HFF-Myc (cell line): ENCODE measurements around the gene IRS2.
A peak's percentile ranks its signal among the peaks of the same experiment; 100 is the strongest.
"Not testable (repeated sequence)": the region's sequence is repeated elsewhere in the genome, so short reads cannot be mapped to it uniquely, and the experiment has no call there.

Experiments
- DNase-seq: peaks from one replicate; pipeline ENCODE4 v3.0.0-alpha.2; 2011; ENCODE audit warnings: low read depth; ENCODE audit errors: extremely low read depth
- H3K4me3 ChIP-seq: replicated peaks from 2 replicates; pipeline ENCODE4 v1.5.1; 2011; ENCODE audit warnings: low read depth, mild to moderate bottlenecking, control low read depth, low read length
- CTCF ChIP-seq: IDR thresholded peaks from 2 replicates; pipeline ENCODE4 v1.5.1; 2012; ENCODE audit warnings: mild to moderate bottlenecking, low read depth, low read length, control low read depth; ENCODE audit errors: missing control alignments

Gene IRS2, protein sequence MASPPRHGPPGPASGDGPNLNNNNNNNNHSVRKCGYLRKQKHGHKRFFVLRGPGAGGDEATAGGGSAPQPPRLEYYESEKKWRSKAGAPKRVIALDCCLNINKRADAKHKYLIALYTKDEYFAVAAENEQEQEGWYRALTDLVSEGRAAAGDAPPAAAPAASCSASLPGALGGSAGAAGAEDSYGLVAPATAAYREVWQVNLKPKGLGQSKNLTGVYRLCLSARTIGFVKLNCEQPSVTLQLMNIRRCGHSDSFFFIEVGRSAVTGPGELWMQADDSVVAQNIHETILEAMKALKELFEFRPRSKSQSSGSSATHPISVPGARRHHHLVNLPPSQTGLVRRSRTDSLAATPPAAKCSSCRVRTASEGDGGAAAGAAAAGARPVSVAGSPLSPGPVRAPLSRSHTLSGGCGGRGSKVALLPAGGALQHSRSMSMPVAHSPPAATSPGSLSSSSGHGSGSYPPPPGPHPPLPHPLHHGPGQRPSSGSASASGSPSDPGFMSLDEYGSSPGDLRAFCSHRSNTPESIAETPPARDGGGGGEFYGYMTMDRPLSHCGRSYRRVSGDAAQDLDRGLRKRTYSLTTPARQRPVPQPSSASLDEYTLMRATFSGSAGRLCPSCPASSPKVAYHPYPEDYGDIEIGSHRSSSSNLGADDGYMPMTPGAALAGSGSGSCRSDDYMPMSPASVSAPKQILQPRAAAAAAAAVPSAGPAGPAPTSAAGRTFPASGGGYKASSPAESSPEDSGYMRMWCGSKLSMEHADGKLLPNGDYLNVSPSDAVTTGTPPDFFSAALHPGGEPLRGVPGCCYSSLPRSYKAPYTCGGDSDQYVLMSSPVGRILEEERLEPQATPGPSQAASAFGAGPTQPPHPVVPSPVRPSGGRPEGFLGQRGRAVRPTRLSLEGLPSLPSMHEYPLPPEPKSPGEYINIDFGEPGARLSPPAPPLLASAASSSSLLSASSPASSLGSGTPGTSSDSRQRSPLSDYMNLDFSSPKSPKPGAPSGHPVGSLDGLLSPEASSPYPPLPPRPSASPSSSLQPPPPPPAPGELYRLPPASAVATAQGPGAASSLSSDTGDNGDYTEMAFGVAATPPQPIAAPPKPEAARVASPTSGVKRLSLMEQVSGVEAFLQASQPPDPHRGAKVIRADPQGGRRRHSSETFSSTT (N-terminal part only)

DNA sequence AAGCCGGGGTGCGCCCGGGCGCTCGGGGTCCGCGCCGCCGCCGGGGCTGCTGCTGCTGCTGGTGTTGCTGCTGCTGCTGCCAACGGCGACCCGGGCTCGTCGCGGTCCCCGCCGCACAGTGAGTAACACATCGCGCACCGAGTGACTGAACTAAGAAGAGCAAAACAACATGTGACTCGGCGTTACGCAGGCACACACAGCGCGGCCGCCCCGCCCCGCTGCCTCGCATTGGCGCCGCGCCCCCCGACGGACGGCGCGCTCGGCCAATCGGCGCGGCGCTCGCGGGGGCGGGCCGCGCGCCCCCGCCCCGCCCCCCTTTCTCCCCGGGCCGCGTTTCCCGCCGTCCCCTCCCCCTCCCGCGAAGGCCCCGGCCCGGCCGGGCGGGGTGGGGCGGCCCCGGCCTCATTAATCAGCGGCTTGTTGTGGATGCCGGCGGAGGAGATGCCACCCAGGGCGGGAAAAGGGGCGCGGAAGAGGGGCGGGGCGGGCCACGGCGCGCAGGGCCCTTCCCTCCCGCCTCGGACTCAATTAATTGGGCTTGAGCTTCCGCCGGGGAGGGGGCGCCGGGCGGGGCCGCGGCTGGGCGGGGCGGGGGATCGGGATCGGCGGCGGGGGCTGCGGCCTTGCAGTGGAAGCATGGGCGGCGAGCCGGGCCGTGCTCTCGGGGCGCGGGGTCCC is at the start of gene IRS2:
IRS2 (minus strand) TSS at position 127 of the 678 bp plus-strand sequence. CDS start 530 bp downstream, outside the sequence.
- TF ChIP-seq CTCF: no peak
- peak within 1 kb of the TSS; percentile 73 for H3K4me3 ChIP-seq
- peak; percentile 76 for DNase-seq

DNA sequence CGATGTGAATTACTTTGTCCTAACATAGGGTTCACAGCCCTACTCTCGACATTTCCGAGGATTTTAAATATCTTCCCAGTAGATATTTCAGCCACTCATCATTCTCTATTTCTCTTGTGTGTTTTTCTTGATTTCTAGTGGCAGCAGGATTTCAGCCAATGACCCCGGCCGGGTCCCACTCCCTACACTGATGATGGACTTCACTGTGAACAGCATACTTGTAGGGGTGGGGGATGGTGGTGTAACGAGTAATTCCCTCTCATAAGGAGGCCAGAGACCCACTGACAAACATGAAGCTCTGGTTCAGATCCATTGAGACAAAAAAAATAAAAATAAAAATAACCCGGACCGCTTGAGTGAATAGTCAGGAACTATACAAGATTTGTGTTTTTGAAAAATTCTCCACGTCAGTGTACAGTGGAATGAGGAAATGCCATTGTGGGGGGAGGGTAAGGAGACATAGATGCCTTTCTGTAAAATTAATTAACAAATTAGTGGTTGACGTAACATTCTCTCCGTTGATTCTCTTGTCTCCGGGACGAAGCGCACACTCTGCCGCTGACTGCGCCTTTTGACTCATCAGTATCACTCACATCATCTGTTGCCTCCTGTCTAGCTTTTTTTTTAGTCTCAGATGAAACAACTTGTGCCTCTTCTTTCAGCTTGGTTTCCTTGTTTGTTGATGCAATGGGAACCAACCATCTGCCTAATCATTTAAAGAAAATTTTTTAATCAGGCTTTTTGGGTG is 48.8 kb upstream of the IRS2 start:
- DNase-seq: no peak
- no peak for TF ChIP-seq CTCF
- H3K4me3 ChIP-seq: no peak overlapping the region

GRCh38 chr13:109833940-109834339 is 47.6 kb upstream of the IRS2 start:
- no peak overlapping the region for H3K4me3 ChIP-seq
- TF ChIP-seq CTCF: no peak
- DNase-seq: no peak

- no peak overlapping the region for H3K4me3 ChIP-seq
- no peak for DNase-seq
- no peak for TF ChIP-seq CTCF
Observed at GRCh38 chr13:109833071-109833470, 46.7 kb upstream of the IRS2 start.

DNA sequence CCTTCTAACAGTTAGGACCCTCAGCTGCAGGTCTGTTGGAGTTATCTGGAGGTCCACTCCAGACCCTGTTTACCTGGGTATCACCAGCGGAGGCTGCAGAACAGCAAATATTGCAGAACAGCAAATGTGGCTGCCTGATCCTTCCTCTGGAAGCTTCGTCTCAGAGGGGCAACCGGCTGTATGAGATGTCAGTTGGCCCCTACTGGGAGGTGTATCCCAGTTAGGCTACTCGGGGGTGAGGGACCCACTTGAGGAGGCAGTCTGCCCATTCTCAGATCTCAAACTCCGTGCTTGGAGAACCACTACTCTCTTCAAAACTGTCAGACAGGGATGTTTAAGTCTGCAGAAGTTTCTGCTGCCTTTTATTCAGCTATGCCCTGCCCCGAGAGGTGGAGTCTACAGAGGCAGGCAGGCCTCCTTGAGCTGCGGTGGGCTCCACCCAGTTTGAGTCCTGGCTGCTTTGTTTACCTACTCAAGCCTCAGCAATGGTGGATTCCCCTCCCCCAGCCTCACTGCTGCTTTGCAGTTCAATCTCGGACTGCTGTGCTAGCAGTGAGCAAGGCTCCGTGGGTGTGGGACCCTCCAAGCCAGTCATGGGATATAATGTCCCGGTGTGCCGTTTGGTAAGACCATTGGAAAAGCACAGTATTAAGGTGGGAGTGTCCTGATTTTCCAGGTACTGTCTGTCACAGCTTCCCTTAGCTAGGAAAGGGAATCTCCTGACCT is 42.4 kb upstream of the IRS2 start:
- not testable (repeated sequence) for DNase-seq, H3K4me3 ChIP-seq

DNA sequence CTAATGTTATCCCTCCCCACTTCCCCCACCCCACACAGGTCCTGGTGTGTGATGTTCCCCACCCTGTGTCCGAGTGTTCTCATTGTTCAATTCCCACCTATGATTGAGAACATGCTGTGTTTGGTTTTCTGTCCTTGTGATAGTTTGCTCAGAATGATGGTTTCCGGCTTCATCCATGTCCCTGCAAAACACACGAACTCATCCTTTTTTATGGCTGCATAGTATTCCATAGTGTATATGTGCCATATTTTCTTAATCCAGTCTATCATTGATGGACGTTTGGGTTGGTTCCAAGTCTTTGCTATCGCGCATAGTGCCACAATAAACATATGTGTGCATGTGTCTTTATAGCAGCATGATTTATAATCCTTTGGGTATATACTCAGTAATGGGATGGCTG is 36.8 kb upstream of the IRS2 start:
- DNase-seq, H3K4me3 ChIP-seq: not testable (repeated sequence)
